A204.1 (cell line): ENCODE data around the gene NFATC1.
"Not testable (repeated sequence)": the region's sequence is repeated elsewhere in the genome, so short reads cannot be mapped to it uniquely, and the experiment has no call there.

ENCODE experiments used
- FAIRE-seq: peaks from 2 replicates; lab custom pipeline; 2012; peaks lifted over from hg19 to GRCh38; lab: Jason Lieb, UNC

The NFATC1 gene

DNA sequence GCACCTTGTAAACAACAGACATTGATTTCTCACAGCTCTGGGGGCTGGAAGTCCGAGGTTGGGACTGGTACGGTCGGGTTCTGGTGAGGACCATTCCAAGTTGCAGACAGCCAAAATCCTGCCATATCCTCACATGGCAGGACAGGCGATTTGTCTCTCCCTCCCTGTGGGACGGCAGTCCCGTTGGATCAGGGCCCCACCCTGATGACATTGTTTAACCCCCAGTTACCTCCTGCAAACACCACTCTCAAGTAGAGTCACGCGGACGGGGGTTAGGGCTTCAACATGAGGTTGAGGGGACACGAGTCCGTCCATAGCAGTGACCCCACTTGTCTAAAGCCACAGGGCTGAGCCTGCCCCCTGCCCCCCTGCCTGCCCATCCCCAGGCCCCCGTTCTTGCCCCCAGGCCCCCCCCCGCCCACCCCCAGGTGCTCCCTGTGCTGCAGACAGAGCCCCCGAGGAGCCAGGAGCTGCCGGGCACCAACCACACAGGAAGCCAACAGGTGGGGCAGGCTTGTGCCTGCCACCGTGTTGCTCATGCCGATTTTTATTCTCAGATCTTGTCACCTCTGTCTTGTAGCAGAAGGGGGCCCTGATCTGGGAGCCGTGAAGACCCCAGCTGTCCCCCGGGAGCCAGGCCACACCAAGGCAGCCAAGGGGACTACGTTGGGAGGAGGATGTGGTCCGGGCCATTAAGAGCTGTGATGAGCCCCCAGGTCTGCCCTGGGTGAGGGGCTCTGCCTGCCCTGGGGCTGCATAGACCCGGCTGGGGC lies 82.2 kb downstream of the NFATC1 start:
- no peak for FAIRE-seq

DNA sequence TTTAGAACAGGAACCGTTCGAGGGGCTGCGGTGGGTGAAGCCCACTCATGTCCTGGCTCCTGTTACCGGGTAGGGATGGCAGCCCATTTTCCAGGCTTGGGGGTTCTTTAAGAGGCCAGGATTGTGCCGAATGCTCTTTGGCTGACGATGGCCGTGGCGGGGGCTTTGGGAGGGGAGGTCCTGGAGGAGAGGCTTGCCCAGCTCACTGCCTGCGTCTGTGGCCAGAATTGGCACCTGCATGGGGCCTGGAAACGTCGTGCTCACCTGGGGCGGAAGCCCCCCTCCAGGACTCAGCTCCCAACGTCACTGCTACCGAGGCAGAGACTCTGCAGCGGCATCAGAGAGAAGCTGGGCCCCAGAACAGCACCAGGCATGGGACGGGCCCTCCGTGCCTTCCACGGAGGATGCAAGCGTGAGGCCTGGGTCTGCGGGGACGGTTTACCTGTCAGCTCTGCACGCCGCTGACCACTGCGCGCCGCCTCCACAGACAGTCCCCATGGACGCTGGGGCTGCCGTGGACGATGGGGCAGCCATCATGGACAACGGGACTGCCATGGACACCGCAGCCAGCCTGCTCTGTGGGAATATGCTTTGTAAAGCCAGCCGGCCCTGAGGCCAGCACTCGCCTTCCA lies 82.9 kb downstream of the NFATC1 start:
- FAIRE-seq, result no peak

DNA sequence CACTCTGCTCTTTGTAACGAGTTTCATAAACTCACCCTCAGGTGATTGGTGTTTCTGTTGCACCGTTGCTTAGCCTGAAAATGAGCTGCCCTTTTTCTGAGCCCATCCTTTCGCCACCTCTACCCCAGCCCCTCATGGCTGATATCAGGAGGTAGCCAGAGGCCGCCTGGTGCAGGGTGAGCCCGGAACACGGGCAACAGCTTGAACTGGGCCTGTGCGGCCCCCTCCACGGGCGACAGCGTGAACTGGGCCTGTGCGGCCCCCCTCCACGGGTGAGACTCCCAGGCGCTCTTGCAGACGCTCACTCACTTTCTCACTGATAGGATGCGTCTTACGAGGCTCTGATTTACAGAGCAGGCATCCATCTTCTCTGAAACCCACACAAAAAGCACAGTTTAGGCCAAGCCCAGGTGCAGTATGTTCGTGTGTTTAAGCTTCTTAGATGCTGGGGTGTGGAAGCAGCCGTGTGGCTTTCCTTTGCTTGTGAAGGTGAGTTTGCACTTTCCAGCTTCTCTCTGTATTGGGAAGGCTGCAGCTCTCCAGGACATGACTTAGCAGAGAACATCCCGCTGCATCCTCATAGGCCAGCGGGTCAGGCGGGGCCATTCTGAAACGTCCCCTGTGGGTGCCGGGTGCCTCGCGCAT lies 83.5 kb downstream of the NFATC1 start:
- no peak for FAIRE-seq

DNA sequence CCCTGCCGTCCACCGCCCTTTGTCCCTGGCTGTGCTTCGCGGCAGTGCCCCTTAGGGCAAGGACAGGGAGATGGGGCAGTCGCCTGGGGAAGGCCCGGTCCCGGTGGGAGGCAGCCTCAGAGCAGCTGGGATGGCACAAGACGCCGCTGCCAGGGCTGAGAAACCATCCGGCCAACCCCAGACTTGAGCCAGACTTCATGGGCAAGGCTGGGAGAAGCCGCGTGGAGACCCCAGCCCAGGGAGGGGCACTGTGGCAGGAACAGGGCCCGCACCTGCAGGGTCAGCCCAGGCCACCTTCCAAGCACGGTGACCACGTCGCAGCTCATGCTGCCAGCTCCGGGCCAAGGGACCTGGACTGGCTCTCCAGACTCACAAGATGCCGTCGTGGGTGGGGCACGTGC lies 84.0 kb downstream of the NFATC1 start:
- FAIRE-seq, result no peak

DNA sequence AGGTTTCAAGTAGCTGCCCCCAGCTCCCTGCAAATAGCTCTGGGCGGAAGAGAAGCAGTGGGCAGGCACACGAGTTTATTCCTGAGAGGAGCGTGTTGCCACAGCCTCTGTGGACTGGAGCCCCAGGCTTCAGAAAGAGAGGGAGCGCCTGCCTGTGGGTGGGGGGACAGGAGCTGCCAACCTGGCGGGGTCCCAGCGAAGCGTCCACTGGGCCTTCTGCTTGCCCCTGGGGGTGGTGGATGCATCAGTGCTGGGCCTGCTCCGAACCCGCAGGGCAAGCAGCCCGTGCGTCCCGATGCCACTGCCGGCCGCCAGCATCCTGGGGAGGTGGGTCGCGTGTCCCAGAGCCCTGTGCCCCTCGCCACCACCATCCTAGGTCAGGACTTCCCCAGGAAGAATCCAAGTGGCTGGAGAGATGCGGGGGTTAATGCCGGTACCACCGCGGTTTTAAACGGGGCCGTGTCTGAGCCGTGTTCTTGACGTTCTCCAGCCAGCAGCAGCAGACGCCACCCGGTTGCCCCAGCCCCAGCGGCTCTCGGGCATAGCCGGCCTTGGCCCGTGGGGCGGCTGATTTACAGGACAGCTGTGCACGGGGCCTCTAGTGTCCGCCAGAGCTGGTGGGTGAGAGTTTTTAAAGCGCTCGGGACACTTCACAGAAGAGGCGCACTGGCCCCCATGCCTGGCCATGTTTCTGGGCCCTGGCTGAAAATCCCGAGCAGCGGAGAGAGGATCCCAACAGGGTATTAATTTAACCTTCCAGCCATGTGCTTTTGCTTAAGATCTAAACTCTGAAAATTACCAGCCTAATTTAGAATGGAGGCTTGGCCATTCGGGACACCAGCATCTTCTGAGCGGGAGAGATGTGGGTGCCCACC lies 84.7 kb downstream of the NFATC1 start:
- FAIRE-seq, result no peak

DNA sequence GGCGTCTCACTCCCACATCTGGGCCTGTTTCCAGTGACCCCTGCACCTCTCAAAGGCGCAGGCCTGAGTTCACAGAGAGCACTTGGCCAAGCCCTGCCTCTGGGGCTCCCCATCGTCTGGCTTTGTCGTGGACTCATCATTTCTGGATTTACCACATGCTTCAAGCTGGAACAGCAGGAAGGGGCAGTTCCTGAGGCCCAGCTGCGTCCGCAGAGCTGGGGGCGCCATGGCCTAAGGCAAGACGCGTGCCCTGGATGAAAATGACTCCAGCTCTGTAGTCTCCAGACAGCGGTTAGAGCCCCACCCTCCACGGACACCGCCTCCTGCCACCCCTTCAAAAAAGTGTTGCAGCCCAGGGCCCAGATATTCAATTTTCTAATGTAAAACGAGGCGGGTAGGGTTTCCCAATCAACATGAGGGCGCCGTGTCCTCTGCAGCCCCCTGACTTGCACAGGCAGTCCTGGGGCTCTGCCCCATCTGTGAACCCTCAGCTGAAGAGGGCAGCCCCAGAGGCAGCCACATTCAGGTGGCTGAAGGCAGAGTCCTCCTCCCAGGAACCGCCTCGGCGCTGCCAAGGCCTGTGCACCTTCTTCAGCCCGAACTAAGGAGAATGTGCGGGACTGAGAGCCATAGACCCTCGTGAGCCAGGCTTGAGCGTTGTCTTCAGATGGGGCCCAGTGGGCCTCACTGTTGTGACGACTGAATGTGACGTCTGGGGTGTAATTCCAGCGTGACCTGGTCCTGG lies 85.5 kb downstream of the NFATC1 start:
- no peak for FAIRE-seq

DNA sequence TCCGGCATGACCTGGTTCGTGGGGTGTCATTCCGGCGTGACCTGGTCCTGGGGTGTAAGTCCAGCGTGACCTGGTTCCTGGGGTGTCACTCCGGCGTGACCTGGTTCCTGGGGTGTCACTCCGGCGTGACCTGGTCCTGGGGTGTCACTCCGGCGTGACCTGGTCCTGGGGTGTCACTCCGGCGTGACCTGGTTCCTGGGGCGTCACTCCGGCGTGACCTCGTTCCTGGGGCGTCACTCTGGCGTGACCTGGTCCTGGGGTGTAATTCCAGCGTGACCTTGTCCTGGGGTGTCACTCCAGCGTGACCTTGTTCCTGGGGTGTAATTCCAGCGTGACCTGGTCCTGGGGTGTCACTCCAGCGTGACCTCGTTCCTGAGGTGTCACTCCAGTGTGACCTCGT lies 87.7 kb downstream of the NFATC1 start:
- FAIRE-seq, result not testable (repeated sequence)

DNA sequence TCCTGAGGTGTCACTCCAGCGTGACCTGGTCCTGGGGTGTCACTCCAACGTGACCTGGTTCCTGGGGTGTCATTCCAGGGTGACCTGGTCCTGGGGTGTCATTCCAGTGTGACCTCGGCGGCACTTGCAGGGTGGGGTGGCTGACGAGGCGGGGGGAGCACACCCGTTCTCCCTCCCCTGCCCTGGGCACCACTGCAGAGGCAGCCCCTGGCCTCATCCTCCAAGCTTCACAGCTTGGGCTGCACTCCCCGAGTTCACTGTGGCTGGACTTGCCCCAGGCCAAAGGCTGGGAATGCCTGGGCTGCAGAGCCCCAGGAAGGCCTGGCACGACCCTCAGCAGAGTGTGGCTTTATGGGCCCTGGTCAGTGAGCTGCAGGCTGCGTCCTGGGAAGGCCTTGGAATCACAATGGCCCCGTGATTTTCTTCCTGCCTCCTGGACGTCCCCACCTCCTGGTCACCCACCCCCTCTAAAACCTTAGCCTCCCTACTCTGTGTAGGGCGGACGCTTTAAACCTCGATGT lies 88.3 kb downstream of the NFATC1 start:
- FAIRE-seq, result no peak

DNA sequence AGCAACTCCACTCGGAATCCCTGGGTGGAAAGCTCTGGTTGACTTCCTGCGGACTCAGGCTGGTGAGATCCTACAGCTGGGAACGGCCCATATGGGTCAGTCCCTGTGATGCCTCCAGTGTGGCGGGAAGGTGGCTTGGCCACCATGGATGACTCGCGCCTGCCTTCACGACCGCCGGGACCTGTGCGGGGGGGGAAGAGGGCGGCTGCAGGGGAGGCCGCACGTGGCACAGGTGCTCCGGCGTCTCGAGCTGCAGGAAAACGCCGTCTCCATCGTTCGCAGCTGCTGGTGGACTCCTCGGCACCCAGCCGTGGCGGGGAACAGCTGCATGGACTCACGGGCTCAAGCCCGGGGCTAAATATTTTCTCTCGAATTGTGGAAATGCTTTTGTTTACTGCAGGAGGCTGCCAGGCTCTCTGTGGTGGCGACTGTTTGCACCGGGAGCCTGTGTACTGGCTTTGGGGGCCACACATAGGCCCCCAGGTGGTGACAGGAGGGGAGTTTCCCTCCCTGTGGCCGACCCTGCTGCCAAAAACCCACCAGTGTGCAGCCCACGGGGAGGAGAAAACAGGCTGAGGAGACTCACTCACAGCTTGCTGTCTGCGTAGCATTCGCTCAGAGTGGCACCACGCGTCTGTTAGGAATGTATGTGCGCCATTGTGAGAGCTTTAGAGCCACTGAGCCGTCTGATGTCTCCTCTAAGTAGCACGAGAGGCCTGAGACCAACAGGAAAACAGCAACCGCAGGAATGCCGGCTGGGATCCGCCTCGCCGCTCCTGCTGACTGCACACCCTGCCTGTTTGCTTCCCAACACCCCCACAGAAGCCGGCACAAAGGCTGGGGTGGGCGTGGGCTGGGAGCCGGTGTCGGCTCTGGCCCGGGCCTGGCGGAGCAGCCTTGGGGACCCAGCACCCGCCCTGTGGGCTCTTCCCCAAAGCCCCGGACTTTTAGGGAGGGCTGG lies 89.2 kb downstream of the NFATC1 start:
- no peak for FAIRE-seq

DNA sequence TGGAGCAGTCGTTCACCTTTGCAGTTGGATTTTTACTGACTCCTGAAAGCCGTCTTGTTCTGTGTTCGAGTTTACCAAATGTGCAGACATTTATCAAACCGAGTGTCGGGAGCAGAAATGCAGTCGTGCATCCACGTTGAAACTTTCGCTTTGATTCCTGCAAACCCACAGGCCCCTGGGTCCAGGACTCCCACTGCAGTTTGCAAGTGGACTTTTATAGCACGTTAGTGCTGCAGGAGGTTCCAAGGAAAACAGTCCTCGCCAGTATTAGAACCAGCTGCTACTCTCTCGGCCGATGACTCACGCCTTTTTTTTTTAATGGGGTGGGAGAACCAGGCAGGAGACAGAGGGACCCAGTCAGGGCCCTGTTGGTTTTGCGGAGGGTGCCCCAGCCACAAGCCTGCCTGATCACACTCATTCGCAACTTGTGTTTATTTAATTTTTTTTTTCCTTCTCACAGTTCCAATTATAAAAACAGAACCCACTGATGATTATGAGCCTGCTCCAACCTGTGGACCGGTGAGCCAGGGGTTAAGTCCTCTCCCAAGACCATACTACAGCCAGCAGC lies 90.1 kb downstream of the NFATC1 start:
- FAIRE-seq, result no peak

DNA sequence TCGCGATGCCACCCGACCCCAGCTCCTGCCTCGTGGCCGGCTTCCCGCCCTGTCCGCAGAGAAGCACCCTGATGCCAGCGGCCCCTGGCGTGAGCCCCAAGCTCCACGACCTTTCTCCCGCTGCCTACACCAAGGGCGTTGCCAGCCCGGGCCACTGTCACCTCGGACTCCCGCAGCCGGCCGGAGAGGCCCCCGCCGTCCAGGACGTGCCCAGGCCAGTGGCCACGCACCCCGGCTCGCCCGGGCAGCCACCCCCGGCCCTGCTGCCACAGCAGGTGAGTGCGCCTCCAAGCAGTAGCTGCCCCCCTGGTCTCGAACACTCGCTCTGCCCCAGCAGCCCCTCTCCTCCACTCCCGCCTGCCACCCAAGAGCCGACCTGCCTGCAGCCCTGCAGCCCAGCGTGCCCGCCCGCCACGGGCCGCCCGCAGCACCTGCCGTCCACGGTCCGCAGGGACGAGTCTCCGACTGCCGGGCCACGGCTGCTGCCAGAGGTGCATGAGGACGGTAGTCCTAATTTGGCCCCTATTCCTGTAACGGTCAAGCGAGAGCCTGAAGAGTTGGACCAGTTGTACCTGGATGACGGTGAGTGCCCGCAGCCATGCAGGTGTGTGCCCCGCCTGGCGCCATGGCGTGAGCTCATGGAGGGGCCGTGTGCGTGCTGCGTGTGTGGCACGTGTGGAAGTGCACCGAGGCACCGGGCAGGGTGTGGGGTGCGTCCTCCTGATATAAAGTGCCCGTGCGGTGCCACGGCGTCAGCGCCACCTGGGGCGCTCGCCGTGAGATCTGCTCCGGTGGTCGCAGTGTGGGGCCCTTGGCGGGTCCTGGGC lies 90.8 kb downstream of the NFATC1 start:
- FAIRE-seq, result no peak

DNA sequence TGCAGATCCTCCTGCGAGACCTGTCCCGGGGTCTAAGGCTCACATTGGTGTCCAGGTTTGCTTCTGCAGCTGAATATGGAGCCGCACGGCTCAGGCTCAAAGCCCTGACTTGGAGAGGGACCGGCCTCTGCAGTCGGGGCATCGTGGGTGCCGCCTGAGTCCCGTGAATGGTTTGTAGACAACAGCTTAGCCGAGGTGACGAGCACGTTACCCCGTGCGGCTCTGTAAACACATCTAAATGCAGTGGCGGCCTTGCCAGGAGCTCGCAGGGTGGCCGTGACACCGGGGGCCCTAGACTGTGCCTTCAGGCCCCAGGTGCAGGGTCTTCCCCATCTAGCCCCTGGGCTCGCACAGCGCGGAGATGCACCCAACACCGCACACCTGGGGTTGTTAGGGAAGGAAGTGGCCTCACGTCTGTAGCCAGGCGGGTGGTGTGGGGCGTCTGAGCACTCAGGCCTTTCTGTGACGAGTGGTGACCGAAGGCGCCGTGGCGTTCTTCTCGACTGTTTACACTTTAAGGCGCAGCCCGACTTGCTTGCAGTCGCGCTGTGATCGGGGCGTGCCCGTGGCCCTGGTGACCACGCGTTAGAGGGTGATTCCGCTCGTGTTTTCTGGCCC lies 91.6 kb downstream of the NFATC1 start:
- no peak for FAIRE-seq

DNA sequence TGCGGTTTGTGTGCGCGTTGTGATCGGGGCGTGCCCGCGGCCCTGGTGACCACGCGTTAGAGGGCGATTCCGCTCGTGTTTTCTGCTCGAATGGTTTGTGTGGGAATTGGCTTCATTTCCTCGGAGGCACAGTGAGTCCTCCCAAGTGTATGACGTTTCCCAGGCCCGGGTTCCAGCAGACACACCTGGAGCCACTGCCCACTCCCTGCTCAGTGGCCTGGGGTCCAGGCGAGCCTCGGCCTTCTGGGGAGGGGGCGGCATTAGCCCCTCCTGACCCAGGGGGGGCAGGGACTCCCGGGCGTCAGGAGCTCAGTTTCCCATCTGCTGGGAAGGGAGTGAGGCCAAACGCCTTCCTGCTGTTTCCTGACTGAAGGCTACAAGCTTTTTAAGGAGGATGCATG lies 92.1 kb downstream of the NFATC1 start:
- no peak for FAIRE-seq

DNA sequence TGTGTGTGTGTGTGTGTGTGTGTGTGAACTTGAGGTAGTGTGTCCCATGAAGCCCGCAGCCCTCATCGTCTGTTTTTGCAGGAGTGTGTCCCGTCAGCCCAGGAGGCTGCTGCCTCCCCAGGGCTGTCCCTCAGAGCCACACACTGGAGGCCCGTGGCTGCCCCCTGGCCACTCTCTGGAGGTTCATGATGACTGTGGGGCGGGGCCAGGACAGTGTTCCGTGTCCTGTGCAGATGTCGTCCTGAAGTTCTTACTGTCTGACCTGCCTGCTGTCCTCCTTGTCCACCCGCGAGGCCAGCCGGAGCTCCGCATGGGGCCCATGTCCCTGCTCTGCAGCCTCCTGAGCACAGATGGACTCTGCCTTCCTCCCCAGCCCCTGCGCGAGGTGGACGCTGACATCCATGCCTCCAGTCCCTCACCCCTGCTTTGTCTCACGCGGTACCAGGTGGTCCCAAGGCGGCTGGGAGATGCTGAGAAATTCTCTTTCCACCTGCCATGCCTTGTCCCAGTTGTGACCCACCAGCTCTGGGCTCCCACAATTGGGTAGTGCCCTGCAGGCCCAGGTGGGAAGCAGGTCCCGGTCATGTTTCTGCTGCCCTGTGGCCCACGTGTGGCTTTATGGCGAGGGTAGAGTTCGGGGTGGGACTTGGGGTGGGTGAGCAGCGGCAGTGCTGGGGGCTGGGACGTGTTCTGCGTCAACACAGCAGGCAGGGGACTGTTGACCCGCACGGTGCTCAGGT lies 92.8 kb downstream of the NFATC1 start:
- no peak for FAIRE-seq

DNA sequence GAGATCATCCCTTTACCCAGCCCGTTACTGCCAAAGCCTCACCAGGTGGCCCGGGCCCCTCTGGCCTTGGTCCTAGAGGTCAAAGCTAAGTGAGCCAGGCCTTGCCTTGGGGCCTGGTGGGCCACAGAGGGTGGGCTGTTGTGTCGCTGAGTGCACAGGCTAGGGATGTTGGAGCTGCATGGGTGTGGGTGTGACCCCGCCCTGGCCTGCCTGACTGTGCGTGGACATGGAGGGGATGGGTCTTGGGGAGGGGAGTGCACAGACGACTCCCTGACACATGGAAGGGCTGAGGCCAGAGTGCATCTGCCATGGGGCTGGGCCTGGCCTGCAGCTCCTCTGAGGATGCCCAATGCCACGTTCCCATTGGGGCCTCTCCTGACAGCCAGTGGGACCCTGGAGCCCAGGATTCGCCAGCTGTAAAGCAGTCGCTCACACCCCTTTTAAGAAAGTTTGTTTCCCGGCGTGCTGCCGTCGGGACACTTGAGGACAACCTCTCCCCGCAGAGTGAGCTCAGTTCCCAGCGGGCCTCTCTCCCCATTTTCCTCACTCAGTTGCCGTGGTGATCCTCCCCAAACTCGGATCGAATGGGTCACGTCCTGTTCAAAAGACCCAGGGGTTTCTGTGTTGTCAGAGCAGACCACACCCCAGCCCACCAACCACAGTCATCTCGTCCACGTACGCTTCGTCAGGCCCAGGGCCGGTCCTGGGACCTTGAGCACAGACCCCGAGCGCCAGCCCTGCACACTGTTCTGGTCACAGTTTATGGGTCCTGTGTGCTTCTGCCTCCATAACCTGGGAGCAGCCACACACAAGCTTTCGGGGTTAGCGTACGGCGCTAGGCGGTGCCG lies 93.5 kb downstream of the NFATC1 start:
- FAIRE-seq, result no peak

DNA sequence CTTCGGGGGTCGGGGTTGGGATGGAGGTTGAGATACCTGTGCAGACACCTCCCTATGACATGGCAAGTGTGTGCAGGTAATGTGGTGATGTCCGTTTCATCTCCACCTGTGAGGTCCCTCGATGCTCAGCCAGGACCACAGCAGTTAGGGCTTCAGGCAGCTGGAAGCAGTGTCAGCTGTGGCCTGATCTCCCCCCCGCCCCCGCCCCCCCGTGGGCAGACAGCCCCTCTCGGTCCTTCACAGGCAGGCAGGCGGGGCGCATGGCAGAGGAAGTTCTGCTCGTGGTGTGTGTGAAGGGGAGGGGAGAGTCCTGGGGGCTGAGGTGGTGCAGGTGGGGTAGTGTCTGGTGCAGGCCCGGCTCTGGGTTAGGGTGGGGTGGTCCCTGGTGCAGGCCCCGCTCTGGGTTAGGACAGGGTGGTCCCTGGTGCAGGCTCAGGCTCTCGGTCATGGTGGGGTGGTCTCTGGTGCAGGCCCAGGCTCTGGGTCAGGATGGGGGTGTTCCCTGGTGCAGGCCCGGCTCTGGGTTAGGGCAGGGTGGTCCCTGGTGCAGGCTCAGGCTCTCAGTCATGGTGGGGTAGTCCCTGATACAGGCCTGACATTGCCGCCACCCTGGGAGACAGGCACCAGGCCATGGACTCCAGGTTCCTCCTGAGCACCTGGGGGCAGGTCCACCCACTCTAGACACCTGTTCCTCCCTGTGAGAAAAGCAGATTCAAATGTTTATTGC lies 94.3 kb downstream of the NFATC1 start:
- no peak for FAIRE-seq
